ENCODE results near the gene ITGA3.

ITGA3 gene

GRCh38 chr17:50100921-50101345, 45.0 kb downstream of the ITGA3 start:
- TF ChIP-seq EGR1 (IDR thresholded peaks at IDR 0.05), result peak; percentile 30; the same call in 1 of the 2 replicates
- TF ChIP-seq CREB1 (IDR thresholded peaks at IDR 0.05; ENCODE audit: low read depth), result no peak
- TF ChIP-seq USF1 (IDR thresholded peaks at IDR 0.05), result no peak
- TF ChIP-seq TEAD4 (IDR thresholded peaks at IDR 0.05), result no peak

GRCh38 chr17:50101346-50102163, 45.6 kb downstream of the ITGA3 start:
- TF ChIP-seq TEAD4 (IDR thresholded peaks at IDR 0.05), result no peak
- TF ChIP-seq CEBPB (IDR thresholded peaks at IDR 0.05), result no peak
- TF ChIP-seq EGR1 (IDR thresholded peaks at IDR 0.05), result peak; percentile 56; the same call in 1 of the 2 replicates
- peak; percentile 32; the same call in 1 of the 2 replicates for TF ChIP-seq ZBTB7A (IDR thresholded peaks at IDR 0.05; ENCODE audit: low read depth)
- 0 out of 2 replicates have a peak, but pooled peaks have one; percentile 34 for TF ChIP-seq MAX (IDR thresholded peaks at IDR 0.05)
- no peak for TF ChIP-seq CREB1 (IDR thresholded peaks at IDR 0.05; ENCODE audit: low read depth)
- no peak for TF ChIP-seq NFIC (IDR thresholded peaks at IDR 0.05)

GRCh38 chr17:50102164-50102991, 46.5 kb downstream of the ITGA3 start:
- TF ChIP-seq, protein P1, sequence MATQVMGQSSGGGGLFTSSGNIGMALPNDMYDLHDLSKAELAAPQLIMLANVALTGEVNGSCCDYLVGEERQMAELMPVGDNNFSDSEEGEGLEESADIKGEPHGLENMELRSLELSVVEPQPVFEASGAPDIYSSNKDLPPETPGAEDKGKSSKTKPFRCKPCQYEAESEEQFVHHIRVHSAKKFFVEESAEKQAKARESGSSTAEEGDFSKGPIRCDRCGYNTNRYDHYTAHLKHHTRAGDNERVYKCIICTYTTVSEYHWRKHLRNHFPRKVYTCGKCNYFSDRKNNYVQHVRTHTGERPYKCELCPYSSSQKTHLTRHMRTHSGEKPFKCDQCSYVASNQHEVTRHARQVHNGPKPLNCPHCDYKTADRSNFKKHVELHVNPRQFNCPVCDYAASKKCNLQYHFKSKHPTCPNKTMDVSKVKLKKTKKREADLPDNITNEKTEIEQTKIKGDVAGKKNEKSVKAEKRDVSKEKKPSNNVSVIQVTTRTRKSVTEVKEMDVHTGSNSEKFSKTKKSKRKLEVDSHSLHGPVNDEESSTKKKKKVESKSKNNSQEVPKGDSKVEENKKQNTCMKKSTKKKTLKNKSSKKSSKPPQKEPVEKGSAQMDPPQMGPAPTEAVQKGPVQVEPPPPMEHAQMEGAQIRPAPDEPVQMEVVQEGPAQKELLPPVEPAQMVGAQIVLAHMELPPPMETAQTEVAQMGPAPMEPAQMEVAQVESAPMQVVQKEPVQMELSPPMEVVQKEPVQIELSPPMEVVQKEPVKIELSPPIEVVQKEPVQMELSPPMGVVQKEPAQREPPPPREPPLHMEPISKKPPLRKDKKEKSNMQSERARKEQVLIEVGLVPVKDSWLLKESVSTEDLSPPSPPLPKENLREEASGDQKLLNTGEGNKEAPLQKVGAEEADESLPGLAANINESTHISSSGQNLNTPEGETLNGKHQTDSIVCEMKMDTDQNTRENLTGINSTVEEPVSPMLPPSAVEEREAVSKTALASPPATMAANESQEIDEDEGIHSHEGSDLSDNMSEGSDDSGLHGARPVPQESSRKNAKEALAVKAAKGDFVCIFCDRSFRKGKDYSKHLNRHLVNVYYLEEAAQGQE (IDR thresholded peaks at IDR 0.05; ENCODE audit: low read depth), result no peak
- peak; percentile 93 for TF ChIP-seq USF1 (IDR thresholded peaks at IDR 0.05)

DNA sequence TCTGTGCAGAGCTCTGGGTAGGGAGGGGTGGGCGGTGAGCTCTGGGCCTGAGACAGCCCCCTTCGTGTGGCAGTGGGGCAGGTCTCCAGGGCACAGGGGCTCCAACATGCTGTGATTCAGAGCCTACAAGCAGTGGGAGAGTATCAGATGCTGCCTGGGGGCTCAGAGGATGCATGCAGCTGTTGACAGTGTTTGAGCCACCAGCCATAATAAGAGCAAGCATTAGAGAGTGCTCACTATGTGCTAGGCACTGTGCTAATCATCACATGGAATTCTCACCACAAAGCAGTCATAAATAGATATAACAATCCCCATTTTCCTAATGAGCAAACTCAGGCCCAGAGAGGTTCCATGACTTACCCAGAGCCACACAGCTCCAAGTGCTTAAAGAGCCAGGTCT, 47.3 kb downstream of the ITGA3 start:
- no peak for TF ChIP-seq NFIC (IDR thresholded peaks at IDR 0.05)
- TF ChIP-seq RAD21 (IDR thresholded peaks at IDR 0.05; ENCODE audit: low read depth), result no peak
- no peak for TF ChIP-seq YY1 (IDR thresholded peaks at IDR 0.05; ENCODE audit: low read depth)
- no peak for TF ChIP-seq TEAD4 (IDR thresholded peaks at IDR 0.05)
- TF ChIP-seq TCF12 (IDR thresholded peaks at IDR 0.05; ENCODE audit: low read depth), result no peak
- TF ChIP-seq FOXM1 (IDR thresholded peaks at IDR 0.05; ENCODE audit: borderline replicate concordance, low read depth), result no peak
- no peak for TF ChIP-seq EP300 (IDR thresholded peaks at IDR 0.05; ENCODE audit: borderline replicate concordance)
- no peak for TF ChIP-seq TAF1 (IDR thresholded peaks at IDR 0.05; ENCODE audit: low read depth)
- no peak for TF ChIP-seq ZBTB7A (IDR thresholded peaks at IDR 0.05; ENCODE audit: low read depth)
- TF ChIP-seq MAX (IDR thresholded peaks at IDR 0.05), result no peak
- no peak for TF ChIP-seq CREB1 (IDR thresholded peaks at IDR 0.05; ENCODE audit: low read depth)
- no peak for TF ChIP-seq USF1 (IDR thresholded peaks at IDR 0.05)
- no peak for TF ChIP-seq EGR1 (IDR thresholded peaks at IDR 0.05)
- TF ChIP-seq CEBPB (IDR thresholded peaks at IDR 0.05), result no peak
- TF ChIP-seq, protein P1 (IDR thresholded peaks at IDR 0.05; ENCODE audit: low read depth), result no peak

DNA sequence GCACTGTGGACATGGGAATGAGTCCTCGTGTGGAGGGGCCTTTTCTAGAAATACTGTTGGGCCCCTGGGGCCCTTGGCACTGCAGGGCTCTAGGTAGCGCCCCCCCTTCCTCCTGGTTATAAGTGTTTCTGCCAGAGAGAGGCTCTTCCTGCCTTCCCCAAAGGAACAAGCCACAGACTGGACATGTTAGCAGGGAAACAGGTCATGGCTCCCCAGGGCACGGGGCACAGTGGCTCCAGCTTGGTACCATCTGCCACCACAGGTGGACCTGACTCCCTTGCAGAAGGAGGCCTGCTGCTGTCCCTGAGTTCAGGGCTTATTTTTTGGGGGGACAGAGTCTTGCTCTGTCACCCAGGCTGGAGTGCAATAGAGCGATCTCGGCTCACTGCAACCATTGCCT, 48.0 kb downstream of the ITGA3 start:
- TF ChIP-seq TAF1 (IDR thresholded peaks at IDR 0.05; ENCODE audit: low read depth), result no peak
- TF ChIP-seq TEAD4 (IDR thresholded peaks at IDR 0.05), result no peak
- no peak for TF ChIP-seq EP300 (IDR thresholded peaks at IDR 0.05; ENCODE audit: borderline replicate concordance)
- no peak for TF ChIP-seq USF1 (IDR thresholded peaks at IDR 0.05)
- TF ChIP-seq FOXM1 (IDR thresholded peaks at IDR 0.05; ENCODE audit: borderline replicate concordance, low read depth), result no peak
- no peak for TF ChIP-seq CEBPB (IDR thresholded peaks at IDR 0.05)
- TF ChIP-seq, protein P1 (IDR thresholded peaks at IDR 0.05; ENCODE audit: low read depth), result no peak
- TF ChIP-seq MAX (IDR thresholded peaks at IDR 0.05), result no peak
- TF ChIP-seq RAD21 (IDR thresholded peaks at IDR 0.05; ENCODE audit: low read depth), result no peak
- TF ChIP-seq ZBTB7A (IDR thresholded peaks at IDR 0.05; ENCODE audit: low read depth), result no peak
- TF ChIP-seq EGR1 (IDR thresholded peaks at IDR 0.05), result no peak
